ENCODE measurements around the gene RPF1. TPM values are rescaled to one million over a fixed set of nuclear protein-coding genes. Genes with fewer than 3 reads are reported as not detected.
A peak's percentile ranks its signal among the peaks of the same experiment; 100 is the strongest.

Gene RPF1
- total RNA-seq: 10 to 100 TPM; 17.9 to 26.7 TPM

- no peaks in the 10 kb centered on the region for H3K27me3 ChIP-seq
- TF ChIP-seq CTCF (IDR thresholded peaks at IDR 0.05) (peak in 1 of 7 experiments; percentile 18), POLR2A (IDR thresholded peaks at IDR 0.05) (peak in 2 of 3 donors; percentile 82 to 84)
- ATAC-seq (peak; percentile 91), DNase-seq (peak; percentile 65 to 79 (median 70))
- 3 to 5% methylated on average over 37 to 51 of the region's 51 CpGs for WGBS, 2 donors
- H3K36me3 ChIP-seq (replicated peaks in 1 of 2; ENCODE audit: insufficient read depth in 1 of 2, low read depth in 2 of 2): peaks cover 0 to 7% of the 10 kb centered on the region in 2 donors
- H3K4me1 ChIP-seq: peaks cover 22% of the 10 kb centered on the region
- H3K9me3 ChIP-seq: no peaks in the 10 kb centered on the region
- H3K27ac ChIP-seq: peak within 1 kb of the TSS; percentile 33 to 92 (median 84)
- intact Hi-C loops (cut with DNase I): no loop called here
- H3K4me3 ChIP-seq: peak within 1 kb of the TSS; percentile 60 to 89
These were observed at the start of gene RPF1 for GRCh38 chr1:84478876-84479868. TSS of gene RPF1 (plus strand) at chr1:84479266. CDS start at chr1:84479282, 16 bp downstream.

GRCh38 chr1:84430546-84430945 lies 48.5 kb upstream of the RPF1 start:
- Histone ChIP-seq H3K27ac (no peak overlapping the region), H3K9me3 (no peaks in the 10 kb centered on the region), H3K4me1 (peaks cover 3% of the 10 kb centered on the region), H3K4me3 (no peak overlapping the region), H3K36me3 (replicated peaks in 1 of 2; ENCODE audit: insufficient read depth in 1 of 2, low read depth in 2 of 2) (no peaks in the 10 kb centered on the region), H3K27me3 (no peaks in the 10 kb centered on the region)
- no peak for DNase-seq
- WGBS, 2 donors: 58 to 95% methylated on average over 2 of the region's 2 CpGs
- intact Hi-C loops (cut with DNase I): loop anchor here (10.0 kb wide), 1 partner anchor 194 kb away; no protein-coding TSS in a partner anchor
- ATAC-seq: no peak
- TF ChIP-seq POLR2A (IDR thresholded peaks at IDR 0.05): no peak
- TF ChIP-seq CTCF (IDR thresholded peaks at IDR 0.05): no peak

GRCh38 chr1:84433258-84434080 lies 45.6 kb upstream of the RPF1 start:
- Histone ChIP-seq H3K27ac (peak overlapping the region in 1 of 4 donors; percentile 30), H3K9me3 (no peaks in the 10 kb centered on the region), H3K36me3 (replicated peaks in 1 of 2; ENCODE audit: insufficient read depth in 1 of 2, low read depth in 2 of 2) (no peaks in the 10 kb centered on the region), H3K4me3 (no peak overlapping the region), H3K27me3 (no peaks in the 10 kb centered on the region), H3K4me1 (peaks cover 3% of the 10 kb centered on the region)
- no peak for TF ChIP-seq POLR2A (IDR thresholded peaks at IDR 0.05)
- TF ChIP-seq CTCF (IDR thresholded peaks at IDR 0.05): peak; percentile 53 to 91 (median 89)
- DNase-seq (peak; percentile 55 to 79 (median 64)), ATAC-seq (peak; percentile 92)
- intact Hi-C loops (cut with DNase I): loop anchor here (10.0 kb wide), 1 partner anchor 191 kb away; no protein-coding TSS in a partner anchor
- WGBS, 2 donors: 1 to 5% methylated on average over 11 of the region's 11 CpGs

- Histone ChIP-seq H3K27me3 (no peaks in the 10 kb centered on the region), H3K36me3 (replicated peaks in 1 of 2; ENCODE audit: insufficient read depth in 1 of 2, low read depth in 2 of 2) (no peaks in the 10 kb centered on the region), H3K4me1 (peaks cover 3% of the 10 kb centered on the region), H3K27ac (no peak overlapping the region), H3K4me3 (no peak overlapping the region), H3K9me3 (no peaks in the 10 kb centered on the region)
- TF ChIP-seq POLR2A (IDR thresholded peaks at IDR 0.05) (no peak), CTCF (IDR thresholded peaks at IDR 0.05) (no peak)
- intact Hi-C loops (cut with DNase I): loop anchor here (10.0 kb wide), 1 partner anchor 191 kb away; no protein-coding TSS in a partner anchor
- DNase-seq: no peak
- WGBS, 2 donors: 64 to 67% methylated on average over 6 of the region's 6 CpGs
- ATAC-seq: no peak
These were observed 44.8 kb upstream of the RPF1 start for GRCh38 chr1:84434081-84434769.

Data from body of pancreas (tissue), 4 donors.